A549 (cell line): ENCODE results near the gene ATP1A3. TPM values are rescaled to one million over a fixed set of nuclear protein-coding genes. Genes with fewer than 3 reads are reported as not detected.
"Not testable (repeated sequence)": the region's sequence is repeated elsewhere in the genome, so short reads cannot be mapped to it uniquely, and the experiment has no call there.

ENCODE experiments used
- ATAC-seq, 2 experiments: fragments of 200-7000 bp in 1 of 2; fragments of >200 bp in 1 of 2; cut with Nextera tagmentation in 1 of 2; cut with Tn5 transposase in 1 of 2; 3 replicates each; pipeline versions ENCODE4 v1.8.0 to v1.9.1; 2018 to 2020; ENCODE audit warnings: mild to moderate bottlenecking in 1 of 2, moderate library complexity in 1 of 2
- CTCF ChIA-PET: fragments of 300-600 bp; sonication (Branson Sonifier 250); formaldehyde crosslinking; extraction: SDS; loops from one replicate; lab custom pipeline; 2021; ENCODE audit warnings: antibody characterized with exemption, inconsistent platforms; lab: Yijun Ruan, JAX
- POLR2A ChIA-PET: fragments of 350-600 bp; formaldehyde crosslinking; extraction: SDS; loops from one replicate; lab custom pipeline; 2021; ENCODE audit warnings: antibody characterized with exemption, inconsistent platforms; lab: Yijun Ruan, JAX
- DNase-seq, 2 experiments: peaks; one replicate each; pipeline versions ENCODE4 v3.0.0 to v3.0.0-alpha.2; 2011 to 2016; ENCODE audit warnings: low read depth in 1 of 2, low spot score in 1 of 2
- FAIRE-seq: peaks from 2 replicates; lab custom pipeline; 2011; peaks lifted over from hg19 to GRCh38; lab: Jason Lieb, UNC
- H3K27ac ChIP-seq, 2 experiments: fragments of >200 bp; sonication (Bioruptor Twin); formaldehyde crosslinking; 3 replicates each; pipeline ENCODE4 v1.5.1; 2016 to 2017
- H3K4me1 ChIP-seq: fragments of >200 bp; sonication (Bioruptor Twin); formaldehyde crosslinking; 3 replicates; pipeline ENCODE4 v1.6.1; 2016
- H3K4me2 ChIP-seq: fragments of >200 bp; sonication (Bioruptor Twin); formaldehyde crosslinking; 3 replicates; pipeline ENCODE4 v1.6.1; 2016
- H3K4me3 ChIP-seq: fragments of >200 bp; sonication (Bioruptor Twin); formaldehyde crosslinking; 3 replicates; pipeline ENCODE4 v1.5.1; 2016
- H3K9me3 ChIP-seq: fragments of >200 bp; sonication (Bioruptor Twin); formaldehyde crosslinking; 3 replicates; pipeline ENCODE4 v1.6.1; 2016
- CBX2 ChIP-seq: fragments of 200-600 bp; sonication (generic); IDR thresholded peaks from 2 replicates; pipeline ENCODE4 v1.6.1; 2016; ENCODE audit warnings: low read depth, mild to moderate bottlenecking, borderline replicate concordance
- CEBPB ChIP-seq, 2 experiments: fragments of >200 bp in 1 of 2; sonication (Bioruptor Twin) in 1 of 2; formaldehyde crosslinking in 1 of 2; IDR thresholded peaks; 2 replicates each; pipeline ENCODE4 v1.6.1; 2012 to 2016
- CHD4 ChIP-seq: fragments of 200-600 bp; sonication (generic); IDR thresholded peaks from 2 replicates; pipeline ENCODE4 v1.6.1; 2016; ENCODE audit warnings: antibody characterized with exemption, mild to moderate bottlenecking, borderline replicate concordance
- FOSL2 ChIP-seq, 2 experiments: fragments of 450-650 bp in 1 of 2; fragments of >200 bp in 1 of 2; sonication (Bioruptor Twin) in 1 of 2; formaldehyde crosslinking; IDR thresholded peaks; 2 replicates each; pipeline versions ENCODE4 v1.5.0 to v1.6.1; 2016 to 2020; ENCODE audit warnings: mild to moderate bottlenecking in 1 of 2, moderate library complexity in 1 of 2
- FOXS1 ChIP-seq: fragments of 250-450 bp; sonication (Bioruptor Pico); IDR thresholded peaks from 2 replicates; pipeline ENCODE4 v1.5.0; 2020; ENCODE audit warnings: mild to moderate bottlenecking, moderate library complexity
- GATA3 ChIP-seq: IDR thresholded peaks from 2 replicates; pipeline ENCODE4 v1.6.1; 2012; ENCODE audit warnings: borderline replicate concordance
- HOXA7 ChIP-seq: fragments of 250-450 bp; sonication (Bioruptor Pico); IDR thresholded peaks from 2 replicates; pipeline ENCODE4 v1.5.0; 2020; ENCODE audit warnings: mild to moderate bottlenecking, moderate library complexity
- HOXB13 ChIP-seq: fragments of 250-450 bp; sonication (Bioruptor Pico); IDR thresholded peaks from 2 replicates; pipeline ENCODE4 v1.5.0; 2020; ENCODE audit warnings: low read depth, mild to moderate bottlenecking, moderate library complexity
- JUNB ChIP-seq: fragments of >200 bp; sonication (Bioruptor Twin); formaldehyde crosslinking; IDR thresholded peaks from 2 replicates; pipeline ENCODE4 v1.6.1; 2016
- POLR2A ChIP-seq: IDR thresholded peaks from 2 replicates; pipeline ENCODE4 v1.6.1; 2012; ENCODE audit warnings: mild to moderate bottlenecking, low read length
- POLR2AphosphoS2 ChIP-seq: conservative IDR thresholded peaks from 2 replicates; pipeline ENCODE4 v1.6.1; 2012; ENCODE audit warnings: low read length, improper control_type of control experiment, inconsistent platforms
- SMC3 ChIP-seq: fragments of >200 bp; sonication (Bioruptor Twin); formaldehyde crosslinking; IDR thresholded peaks from 3 replicates; pipeline ENCODE4 v1.6.1; 2018; ENCODE audit warnings: inconsistent platforms
- TP53 ChIP-seq: fragments of 250-450 bp; sonication (Bioruptor Pico); IDR thresholded peaks from 2 replicates; pipeline ENCODE4 v1.5.0; 2021; ENCODE audit warnings: mild to moderate bottlenecking, moderate library complexity
- ZC3H11A ChIP-seq: fragments of 450-650 bp; IDR thresholded peaks from 2 replicates; pipeline ENCODE4 v1.6.1; 2014; ENCODE audit warnings: antibody characterized with exemption, mild to moderate bottlenecking
- ZNF302 ChIP-seq: fragments of 250-450 bp; sonication (Bioruptor Pico); IDR thresholded peaks from 2 replicates; pipeline ENCODE4 v1.9.0; 2021; ENCODE audit warnings: inconsistent platforms, mild to moderate bottlenecking, moderate library complexity
- WGBS: methylation state at CpG from one replicate; pipeline ENCODE4 v1.1.6; 2017; ENCODE audit errors: missing lambda C conversion rate; 5-methylcytosine and 5-hydroxymethylcytosine counted together
- polyA plus RNA-seq, 4 experiments: library from polyadenylated mRNA; depleted of rRNA in 3 of 4; stranded (reverse); fragments of >200 nt; fragmentation: RNase III in 1 of 4; extraction: RNeasy Plus Mini Kit Qiagen cat#74134 plus additional on column Dnase treatment in 1 of 4; gene quantifications; 2 replicates in 3 of 4; 3 replicates in 1 of 4; pipeline ENCODE4 v1.2.3, GENCODE V29; 2011 to 2017
- TF ChIP-seq, protein P1 (sequence below): fragments of >200 bp; sonication (Bioruptor Twin); formaldehyde crosslinking; IDR thresholded peaks from 2 replicates; pipeline ENCODE4 v1.6.1; 2016
- TF ChIP-seq, protein P2 (sequence below): fragments of 150-350 bp; IDR thresholded peaks from 2 replicates; pipeline ENCODE4 v1.6.1; 2014; ENCODE audit warnings: low read depth, mild to moderate bottlenecking, low read length
- TF ChIP-seq, protein P3 (sequence below): fragments of 450-650 bp; IDR thresholded peaks from 2 replicates; pipeline ENCODE4 v1.6.1; 2014; ENCODE audit warnings: antibody characterized with exemption

Gene ATP1A3
- polyA plus RNA-seq, 2 of the 4 experiments (the other 2 are of a cell fraction), result 0.67 to 3.7 TPM

DNA sequence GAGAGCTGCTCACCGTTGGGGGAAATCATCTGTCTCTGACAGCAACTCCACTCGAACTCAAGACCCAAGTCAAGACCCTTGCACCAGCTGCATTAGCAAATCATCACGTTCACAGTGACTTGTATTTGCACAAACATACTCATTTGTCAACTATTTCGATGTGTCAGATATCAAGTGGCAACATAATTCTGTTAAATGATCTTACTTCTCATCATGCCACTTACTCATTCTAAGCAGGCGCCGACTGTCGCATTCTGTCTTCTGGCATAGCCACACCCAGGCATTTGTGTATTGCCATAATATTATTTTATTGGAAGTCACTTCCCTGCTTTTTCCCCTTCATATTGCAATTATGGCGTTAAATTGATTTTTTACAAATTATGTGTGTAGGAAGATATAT lies 23.0 kb upstream of the ATP1A3 start:
- CTCF ChIA-PET, result interaction anchor here (0.7 to 25.7 kb wide), 5 partner anchors 14 to 92 kb away, joined by 3 to 344 read pairs (median 3); partner anchors contain the start of gene ATP1A3
- FAIRE-seq (peak; percentile 78), ATAC-seq (no peak)
- Histone ChIP-seq H3K4me3 (no peak overlapping the region), H3K4me1 (peaks cover 6% of the 10 kb centered on the region; the same call in 2 of the 3 replicates), H3K9me3 (no peaks in the 10 kb centered on the region)
- WGBS, result 28% methylated on average over 8 of the region's 8 CpGs
- TF ChIP-seq FOSL2 (IDR thresholded peaks at IDR 0.05) (no peak), FOSL2 (CRISPR knock-in tag; IDR thresholded peaks at IDR 0.05) (0 out of 2 replicates have a peak, but pooled peaks have one; percentile 12), JUNB (no peak)
- TF ChIP-seq, all 56 proteins: peak for 1
- Histone ChIP-seq H3K27ac (no peak overlapping the region), H3K4me2 (no peak overlapping the region)
- POLR2A ChIA-PET, result no interaction called here
- DNase-seq, result no peak

DNA sequence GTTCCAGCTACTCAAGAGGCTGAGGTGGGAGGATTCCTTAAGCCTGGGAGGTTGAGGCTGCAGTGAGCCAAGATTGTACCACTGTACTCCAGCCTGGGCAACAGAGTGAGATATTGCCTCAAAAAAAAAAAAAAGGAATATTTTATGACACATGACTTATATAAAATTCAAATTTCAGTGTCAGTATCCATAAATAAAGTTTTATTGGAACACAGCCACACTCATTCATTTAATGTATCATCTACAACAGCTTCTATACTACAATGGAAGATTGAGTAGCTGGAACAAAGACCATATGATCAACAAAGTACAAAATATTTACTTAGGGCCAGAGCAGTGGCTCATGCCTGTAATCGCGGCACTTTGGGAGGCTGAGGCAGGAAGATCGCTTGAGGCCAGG lies 18.7 kb upstream of the ATP1A3 start:
- FAIRE-seq, result peak; percentile 67
- peaks cover 12% of the 10 kb centered on the region for H3K4me1 ChIP-seq
- DNase-seq, ATAC-seq, H3K27ac ChIP-seq, H3K9me3 ChIP-seq, POLR2A ChIA-PET, H3K4me3 ChIP-seq, H3K4me2 ChIP-seq: not testable (repeated sequence)
- 74% methylated on average over 3 of the region's 3 CpGs for WGBS
- CTCF ChIA-PET, result interaction anchor here (0.6 to 16.0 kb wide), 6 partner anchors 12 to 61 kb away, joined by 3 to 230 read pairs (median 33); no protein-coding TSS in a partner anchor

DNA sequence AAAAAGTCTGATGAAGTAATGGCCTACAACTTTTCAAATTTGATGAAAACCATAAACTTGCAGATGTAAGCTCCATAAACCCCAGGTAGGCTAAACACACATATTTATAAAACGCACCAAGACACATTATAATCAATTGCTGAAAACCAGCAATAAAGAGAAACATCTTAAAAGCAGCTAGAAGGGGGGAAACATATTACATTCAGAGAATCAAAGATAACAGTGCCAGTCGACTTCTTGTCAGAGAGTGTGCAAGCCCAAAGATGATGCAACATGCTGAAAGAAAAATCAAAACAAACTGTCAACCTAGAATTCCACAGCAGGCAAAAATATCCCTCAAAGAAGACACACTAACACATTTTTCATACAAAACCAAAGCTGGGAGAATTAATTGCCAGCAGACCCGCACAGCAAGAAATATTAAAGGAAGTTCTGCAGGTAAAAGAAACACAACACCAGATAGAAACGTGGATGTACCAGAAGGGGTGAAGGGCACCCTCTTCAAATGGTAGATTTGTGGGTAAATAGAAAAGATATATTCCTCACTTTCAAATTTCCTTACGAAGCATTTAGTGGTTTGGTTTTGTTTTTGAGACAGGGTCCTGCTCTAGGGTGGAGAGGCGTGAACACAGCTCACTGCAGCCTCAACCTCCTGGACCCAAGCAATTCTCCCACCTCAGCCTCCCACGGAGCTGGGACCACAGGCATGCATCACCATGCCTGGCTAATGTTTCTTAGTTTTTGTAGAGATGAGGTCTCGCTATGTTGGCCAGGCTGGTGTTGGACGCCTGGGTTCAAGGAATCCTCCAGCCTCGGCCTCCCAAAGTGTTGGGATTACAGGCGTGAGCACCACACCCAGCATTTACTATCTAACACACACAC lies 16.5 kb upstream of the ATP1A3 start:
- ATAC-seq (no peak), DNase-seq (no peak), FAIRE-seq (peak; percentile 91)
- Histone ChIP-seq H3K27ac (peak overlapping the region; percentile 66 to 77), H3K4me1 (peaks cover 12% of the 10 kb centered on the region), H3K4me2 (peak overlapping the region; percentile 40; the same call in 2 of the 3 replicates), H3K9me3 (no peaks in the 10 kb centered on the region)
- WGBS, result 52% methylated on average over 11 of the region's 11 CpGs
- ChIA-PET POLR2A (interaction anchor here (0.9 to 1.4 kb wide), 3 partner anchors 12 to 51 kb away, joined by 3 to 4 read pairs (median 3); partner anchors contain the start of gene RABAC1), CTCF (interaction anchor here (0.6 to 16.0 kb wide), 15 partner anchors 10 to 358 kb away, joined by 3 to 230 read pairs (median 4); partner anchors contain the start of genes DEDD2 and RABAC1)
- TF ChIP-seq, protein P1, sequence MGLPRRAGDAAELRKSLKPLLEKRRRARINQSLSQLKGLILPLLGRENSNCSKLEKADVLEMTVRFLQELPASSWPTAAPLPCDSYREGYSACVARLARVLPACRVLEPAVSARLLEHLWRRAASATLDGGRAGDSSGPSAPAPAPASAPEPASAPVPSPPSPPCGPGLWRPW, result peak; percentile 29; the same call in 1 of the 2 replicates
- TF ChIP-seq, protein P2, sequence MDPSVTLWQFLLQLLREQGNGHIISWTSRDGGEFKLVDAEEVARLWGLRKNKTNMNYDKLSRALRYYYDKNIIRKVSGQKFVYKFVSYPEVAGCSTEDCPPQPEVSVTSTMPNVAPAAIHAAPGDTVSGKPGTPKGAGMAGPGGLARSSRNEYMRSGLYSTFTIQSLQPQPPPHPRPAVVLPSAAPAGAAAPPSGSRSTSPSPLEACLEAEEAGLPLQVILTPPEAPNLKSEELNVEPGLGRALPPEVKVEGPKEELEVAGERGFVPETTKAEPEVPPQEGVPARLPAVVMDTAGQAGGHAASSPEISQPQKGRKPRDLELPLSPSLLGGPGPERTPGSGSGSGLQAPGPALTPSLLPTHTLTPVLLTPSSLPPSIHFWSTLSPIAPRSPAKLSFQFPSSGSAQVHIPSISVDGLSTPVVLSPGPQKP, result no peak
- peak; percentile 53 to 87; a peak in 3 of 4 replicates for TF ChIP-seq CEBPB (IDR thresholded peaks at IDR 0.05)
- no peak for TF ChIP-seq FOXS1 (CRISPR knock-in tag)
- TF ChIP-seq HOXA7 (CRISPR knock-in tag), result no peak
- no peak for TF ChIP-seq POLR2A
- no peak for TF ChIP-seq TP53
- no peak for TF ChIP-seq POLR2AphosphoS2
- TF ChIP-seq ZC3H11A, result no peak
- no peak for TF ChIP-seq HOXB13 (CRISPR knock-in tag)
- TF ChIP-seq, all 56 proteins: peak for 2
- H3K4me3 ChIP-seq, result no peak overlapping the region

DNA sequence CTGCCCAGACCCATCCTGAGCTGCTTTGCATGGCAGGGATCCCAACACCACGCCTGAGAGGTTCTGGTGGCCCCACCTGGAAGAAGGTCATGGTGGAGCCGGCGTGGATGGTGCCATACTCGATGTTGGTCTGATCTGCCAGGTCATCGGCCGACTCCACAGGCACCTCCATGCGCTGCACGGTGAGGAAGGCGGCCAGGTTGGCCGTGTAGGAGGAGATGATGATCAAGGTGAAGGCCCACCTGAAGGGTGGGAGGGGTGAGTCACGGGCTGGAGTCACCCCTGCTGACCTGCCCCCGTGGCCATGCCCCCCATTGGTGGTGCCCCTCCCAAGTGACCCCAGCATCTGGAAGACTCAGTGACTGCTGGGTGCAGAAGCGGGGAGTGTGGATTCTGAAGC lies 12.5 kb upstream of the ATP1A3 start:
- TF ChIP-seq ZC3H11A, result no peak
- no peak for TF ChIP-seq GATA3
- TF ChIP-seq CBX2, result no peak
- TF ChIP-seq, protein P3, sequence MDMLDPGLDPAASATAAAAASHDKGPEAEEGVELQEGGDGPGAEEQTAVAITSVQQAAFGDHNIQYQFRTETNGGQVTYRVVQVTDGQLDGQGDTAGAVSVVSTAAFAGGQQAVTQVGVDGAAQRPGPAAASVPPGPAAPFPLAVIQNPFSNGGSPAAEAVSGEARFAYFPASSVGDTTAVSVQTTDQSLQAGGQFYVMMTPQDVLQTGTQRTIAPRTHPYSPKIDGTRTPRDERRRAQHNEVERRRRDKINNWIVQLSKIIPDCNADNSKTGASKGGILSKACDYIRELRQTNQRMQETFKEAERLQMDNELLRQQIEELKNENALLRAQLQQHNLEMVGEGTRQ, result no peak
- TF ChIP-seq CHD4, result no peak
- no peak for TF ChIP-seq SMC3
- TF ChIP-seq ZNF302, result no peak
- ATAC-seq (no peak), FAIRE-seq (no peak), DNase-seq (no peak)
- Histone ChIP-seq H3K4me2 (no peak overlapping the region), H3K9me3 (no peaks in the 10 kb centered on the region), H3K27ac (no peak overlapping the region), H3K4me1 (peaks cover 12% of the 10 kb centered on the region), H3K4me3 (no peak overlapping the region)
- ChIA-PET POLR2A (no interaction called here), CTCF (interaction anchor here (0.6 to 16.0 kb wide), 5 partner anchors 7 to 208 kb away, joined by 3 to 230 read pairs (median 58); no protein-coding TSS in a partner anchor)
- 52% methylated on average over 13 of the region's 13 CpGs for WGBS
